ENCODE results near the gene TENT5C.

Gene TENT5C

DNA sequence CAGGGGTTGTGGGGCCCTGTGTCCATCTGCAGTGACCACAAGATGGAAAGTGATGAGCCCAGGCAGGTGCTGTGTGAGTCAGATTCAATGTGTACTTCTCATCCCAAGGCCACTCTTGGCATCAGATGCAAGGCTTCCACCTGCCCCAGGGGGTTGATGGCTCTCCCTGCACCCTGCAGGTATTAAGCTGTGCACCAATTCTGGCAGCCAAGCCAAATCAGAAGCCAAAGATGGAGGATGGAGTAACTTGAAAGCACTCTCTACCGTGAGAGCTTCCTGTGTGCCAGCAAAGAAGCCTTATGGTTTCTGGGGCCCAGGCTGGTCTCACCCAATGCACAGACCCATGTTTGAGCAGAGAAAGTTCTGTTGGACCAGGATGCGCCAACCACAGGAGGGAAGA lies 44.3 kb upstream of the TENT5C start:
- DNase-seq (ENCODE audit: extremely low spot score): no peak
- CTCF ChIA-PET: interaction anchor here (0.7 to 3.6 kb wide), 2 partner anchors 26 to 30 kb away, joined by 3 to 21 read pairs; no protein-coding TSS in a partner anchor
- TF ChIP-seq, protein P1, sequence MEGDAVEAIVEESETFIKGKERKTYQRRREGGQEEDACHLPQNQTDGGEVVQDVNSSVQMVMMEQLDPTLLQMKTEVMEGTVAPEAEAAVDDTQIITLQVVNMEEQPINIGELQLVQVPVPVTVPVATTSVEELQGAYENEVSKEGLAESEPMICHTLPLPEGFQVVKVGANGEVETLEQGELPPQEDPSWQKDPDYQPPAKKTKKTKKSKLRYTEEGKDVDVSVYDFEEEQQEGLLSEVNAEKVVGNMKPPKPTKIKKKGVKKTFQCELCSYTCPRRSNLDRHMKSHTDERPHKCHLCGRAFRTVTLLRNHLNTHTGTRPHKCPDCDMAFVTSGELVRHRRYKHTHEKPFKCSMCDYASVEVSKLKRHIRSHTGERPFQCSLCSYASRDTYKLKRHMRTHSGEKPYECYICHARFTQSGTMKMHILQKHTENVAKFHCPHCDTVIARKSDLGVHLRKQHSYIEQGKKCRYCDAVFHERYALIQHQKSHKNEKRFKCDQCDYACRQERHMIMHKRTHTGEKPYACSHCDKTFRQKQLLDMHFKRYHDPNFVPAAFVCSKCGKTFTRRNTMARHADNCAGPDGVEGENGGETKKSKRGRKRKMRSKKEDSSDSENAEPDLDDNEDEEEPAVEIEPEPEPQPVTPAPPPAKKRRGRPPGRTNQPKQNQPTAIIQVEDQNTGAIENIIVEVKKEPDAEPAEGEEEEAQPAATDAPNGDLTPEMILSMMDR (IDR thresholded peaks at IDR 0.05; ENCODE audit: control extremely low read depth, extremely low read depth, low read depth, missing control alignments): no peak
- POLR2A ChIA-PET: no interaction called here

DNA sequence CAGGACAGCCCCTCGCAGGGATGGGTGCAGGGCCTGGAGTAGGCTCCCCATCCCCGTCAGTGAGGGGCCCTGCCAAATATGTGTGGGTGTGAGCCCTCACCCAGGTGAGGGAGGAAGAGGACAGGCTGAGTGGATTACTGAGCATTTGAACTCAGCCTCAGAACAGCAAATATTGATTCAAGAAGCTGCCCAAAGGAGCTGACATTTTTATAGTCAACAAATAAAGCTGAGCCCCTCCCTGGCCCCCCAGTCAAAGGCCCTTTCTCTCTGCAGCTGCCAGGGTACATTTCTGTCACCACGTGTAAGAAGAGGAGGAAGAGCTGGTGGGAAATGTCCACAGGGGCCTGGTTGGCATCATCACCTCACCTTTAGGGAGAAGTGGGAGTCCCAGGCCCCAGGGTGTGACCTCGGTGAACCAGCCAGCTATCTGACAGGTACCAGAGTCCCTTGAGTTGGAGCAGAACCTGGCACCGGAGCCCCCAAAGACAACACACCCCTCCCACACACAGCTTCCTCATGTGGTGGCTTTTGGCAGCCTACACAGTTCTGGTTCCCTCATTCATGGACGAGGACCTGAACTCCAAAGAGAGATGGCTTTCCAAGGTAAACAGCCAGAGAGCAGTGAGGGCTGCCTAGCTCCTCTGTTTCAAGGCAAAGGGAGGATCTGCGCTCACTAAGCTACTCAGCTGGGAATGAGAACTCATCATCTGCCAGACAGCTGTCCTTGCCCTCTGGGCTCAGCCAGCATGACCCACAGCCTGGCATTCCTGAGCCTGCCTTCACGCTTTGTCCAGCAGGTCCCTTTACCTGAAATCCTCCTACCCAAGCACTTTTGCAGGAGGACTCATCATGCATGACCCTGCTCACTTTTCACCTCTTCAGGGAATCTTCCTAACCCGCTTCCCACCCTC lies 43.0 kb upstream of the TENT5C start:
- CTCF ChIA-PET: interaction anchor here (0.6 to 3.6 kb wide), 4 partner anchors 17 to 1239 kb away, joined by 3 to 21 read pairs (median 3); no protein-coding TSS in a partner anchor
- TF ChIP-seq, protein P1 (IDR thresholded peaks at IDR 0.05; ENCODE audit: control extremely low read depth, extremely low read depth, low read depth, missing control alignments): no peak
- no peak for DNase-seq (ENCODE audit: extremely low spot score)
- POLR2A ChIA-PET: no interaction called here

DNA sequence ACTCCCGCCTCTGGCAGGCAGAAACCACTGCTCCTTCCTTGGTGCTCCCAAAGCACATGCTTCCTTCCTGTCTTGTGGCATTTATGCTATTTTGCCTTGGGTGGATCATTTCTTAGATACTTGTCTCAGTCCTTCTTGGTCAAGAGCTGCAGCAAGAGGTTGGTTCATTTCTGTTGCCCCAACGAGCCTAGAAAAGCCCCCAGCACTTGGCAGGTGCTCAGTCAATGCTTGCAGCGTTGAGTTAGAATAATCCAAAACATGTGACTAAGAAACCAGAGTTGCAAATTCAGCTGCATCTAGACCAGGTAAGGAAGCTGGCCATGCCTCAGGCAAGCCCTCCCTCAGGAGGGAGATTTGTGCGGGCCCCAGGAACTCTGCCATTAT lies 42.4 kb upstream of the TENT5C start:
- DNase-seq (ENCODE audit: extremely low spot score): no peak
- ChIA-PET CTCF (interaction anchor here (0.6 to 3.6 kb wide), 3 partner anchors 18 to 1239 kb away, joined by 3 to 21 read pairs (median 3); no protein-coding TSS in a partner anchor), POLR2A (no interaction called here)
- TF ChIP-seq, protein P1 (IDR thresholded peaks at IDR 0.05; ENCODE audit: control extremely low read depth, extremely low read depth, low read depth, missing control alignments): no peak

DNA sequence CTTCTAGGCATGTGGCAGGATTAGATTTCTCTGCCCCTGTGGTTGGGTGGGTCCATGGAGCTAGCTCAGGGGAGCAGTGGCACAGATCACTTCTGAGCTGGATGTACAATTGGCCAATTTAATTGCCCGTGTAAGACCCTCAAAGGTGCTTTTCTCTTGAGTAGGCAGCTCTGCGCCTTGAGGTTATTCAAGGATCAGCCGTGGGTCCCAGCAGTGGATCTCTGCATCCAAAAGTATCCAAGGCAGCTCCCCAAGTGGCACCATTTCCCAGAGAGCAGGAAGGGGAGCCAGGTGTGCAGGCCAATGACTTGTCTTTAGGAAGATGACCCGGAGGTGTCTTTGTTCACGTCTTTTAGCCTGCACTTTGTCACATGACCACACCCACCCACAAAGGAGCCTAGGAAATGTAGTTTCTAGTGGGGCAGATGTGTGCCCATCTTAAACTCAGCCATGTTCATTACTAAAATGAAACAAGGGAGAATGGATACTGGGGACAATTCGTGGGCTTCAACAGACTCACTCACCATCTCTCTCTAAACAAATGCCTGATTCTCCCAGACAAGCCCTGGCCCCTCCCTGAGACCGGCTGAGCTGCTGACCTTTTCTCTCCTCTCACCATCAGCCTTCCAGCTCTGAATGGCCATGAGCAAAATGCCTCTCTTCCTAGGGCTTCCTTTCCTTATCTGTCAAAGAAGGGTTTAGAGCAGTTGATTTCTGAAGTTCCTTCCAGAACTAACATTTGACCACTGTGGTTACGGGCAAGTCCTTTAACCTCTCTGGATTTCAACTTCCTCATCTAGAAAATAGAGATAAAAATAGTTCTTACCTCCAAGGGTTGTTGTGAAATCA lies 41.4 kb upstream of the TENT5C start:
- ChIA-PET CTCF (interaction anchor here (1.0 kb wide), 1 partner anchor 30 kb away, joined by 3 read pairs; no protein-coding TSS in a partner anchor), POLR2A (no interaction called here)
- TF ChIP-seq, protein P1 (IDR thresholded peaks at IDR 0.05; ENCODE audit: control extremely low read depth, extremely low read depth, low read depth, missing control alignments): no peak
- no peak for DNase-seq (ENCODE audit: extremely low spot score)

DNA sequence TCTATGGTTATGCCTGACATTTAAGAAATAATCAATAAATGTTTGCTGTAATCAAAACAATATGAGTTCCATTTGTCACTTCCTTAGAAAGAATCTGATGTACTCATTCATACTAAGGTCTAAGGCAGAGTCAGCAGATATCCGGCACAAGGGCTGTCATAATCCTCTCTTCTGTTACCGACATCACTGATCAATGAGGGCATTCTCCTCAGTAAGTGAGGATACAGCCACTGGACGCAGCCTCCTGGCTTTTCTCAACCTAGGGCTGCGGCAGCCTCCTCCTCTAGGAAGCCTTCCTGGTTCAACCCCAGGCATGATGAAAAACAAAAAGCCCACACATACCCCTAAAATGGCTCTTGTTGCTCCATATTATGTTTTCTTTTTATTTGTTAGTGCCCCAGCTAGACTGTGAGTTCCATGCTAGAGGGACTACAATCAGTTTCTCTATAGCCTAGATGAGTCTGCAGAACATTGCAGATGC lies 40.7 kb upstream of the TENT5C start:
- TF ChIP-seq, protein P1 (IDR thresholded peaks at IDR 0.05; ENCODE audit: control extremely low read depth, extremely low read depth, low read depth, missing control alignments): no peak
- ChIA-PET POLR2A (no interaction called here), CTCF (interaction anchor here (1.0 kb wide), 1 partner anchor 30 kb away, joined by 3 read pairs; no protein-coding TSS in a partner anchor)
- no peak for DNase-seq (ENCODE audit: extremely low spot score)

All from GM10248 (cell line).